HT-29 (cell line): Measurements from ENCODE around the gene ENOX1. TPM values are rescaled to one million over a fixed set of nuclear protein-coding genes. Genes with fewer than 3 reads are reported as not detected.
"Not testable (repeated sequence)": the region's sequence is repeated elsewhere in the genome, so short reads cannot be mapped to it uniquely, and the experiment has no call there.

Experiments
- DNase-seq: peaks from one replicate; pipeline ENCODE4 v3.0.0-alpha.2; 2015; ENCODE audit warnings: low spot score
- total RNA-seq: library from RNA; depleted of rRNA; stranded (reverse); fragments of >200 nt; shearing (Covaris generic); gene quantifications from 2 replicates; pipeline ENCODE4 v1.2.3, GENCODE V29; 2014

ENOX1 gene
- total RNA-seq, 1 experiment from 2014 or later: 0.10 TPM

DNA sequence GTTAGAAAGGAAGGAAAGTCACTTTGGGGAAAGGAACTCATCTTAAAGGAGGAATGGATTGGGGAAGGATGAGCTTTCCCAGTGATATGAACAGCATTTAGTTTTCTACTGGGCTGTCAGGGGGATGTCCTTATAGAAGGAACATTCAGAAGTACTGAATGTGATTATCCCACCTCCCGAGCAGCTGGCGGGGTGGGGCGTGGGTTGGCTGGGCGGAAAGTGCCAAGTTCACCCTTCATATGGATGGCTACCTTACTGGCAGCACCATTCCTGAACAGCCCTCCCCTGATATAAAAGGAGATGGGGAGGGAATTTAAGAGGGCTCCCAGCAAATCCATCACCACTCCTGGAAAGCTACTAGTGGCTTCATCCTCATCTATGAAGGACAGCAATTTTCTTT lies 572.6 kb downstream of the ENOX1 start:
- no peak for DNase-seq

DNA sequence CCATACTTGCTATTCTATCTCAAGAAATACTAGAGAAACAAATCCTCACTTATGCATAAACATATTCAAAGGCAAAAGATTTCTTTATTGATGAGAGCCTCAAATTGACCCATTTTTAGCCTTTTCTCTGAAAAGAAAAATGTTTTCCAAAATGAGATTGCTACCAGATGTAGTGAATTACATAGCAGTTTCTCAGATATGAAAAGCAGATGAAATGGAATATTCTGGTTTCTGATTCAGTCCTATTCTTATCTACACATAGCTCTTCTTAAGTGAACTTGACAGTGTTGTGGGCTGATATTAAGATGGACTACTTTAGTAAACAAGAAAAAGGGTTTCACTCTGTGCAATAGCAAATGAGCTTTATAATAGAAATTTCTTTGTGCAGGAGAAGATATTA lies 579.9 kb downstream of the ENOX1 start:
- DNase-seq: no peak

DNA sequence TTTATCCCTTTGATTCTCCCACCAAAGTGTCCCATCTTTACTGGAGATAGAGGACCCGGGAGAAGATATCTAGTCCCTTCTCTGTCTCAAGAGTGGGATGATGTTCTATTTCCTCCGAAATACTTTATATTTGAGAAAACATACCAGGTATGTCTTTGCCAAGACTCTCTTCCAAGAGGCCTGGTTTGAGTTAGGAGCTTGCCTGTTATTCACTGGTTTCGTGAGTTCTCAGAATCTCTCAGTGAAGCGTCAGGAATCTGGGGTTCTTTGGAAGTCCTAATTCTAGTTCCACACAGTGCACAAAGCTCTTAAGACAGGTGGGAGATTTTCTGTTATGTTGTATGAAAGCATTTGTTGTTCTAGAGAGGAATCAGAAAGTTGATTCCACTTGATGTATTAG lies 581.4 kb downstream of the ENOX1 start:
- DNase-seq: no peak

DNA sequence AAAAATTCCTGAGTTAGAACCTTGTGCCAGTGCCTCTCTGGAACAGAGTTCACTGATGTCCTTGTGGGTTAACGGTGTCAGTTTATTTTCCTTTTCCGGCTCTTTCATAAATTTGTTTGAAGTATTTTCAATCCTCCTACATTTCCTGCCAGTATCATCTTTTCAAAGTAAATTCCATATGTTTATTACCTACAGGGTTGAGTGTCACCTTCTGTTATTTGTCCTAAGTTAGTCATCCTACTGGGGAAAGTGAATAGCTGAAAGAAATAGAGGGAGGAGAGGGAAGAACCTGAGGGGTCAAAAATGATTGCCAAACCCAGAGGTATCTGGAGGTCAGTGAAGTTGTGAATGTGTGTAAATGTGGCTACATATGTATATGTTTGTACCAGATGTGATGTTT lies 582.2 kb downstream of the ENOX1 start:
- DNase-seq: no peak

DNA sequence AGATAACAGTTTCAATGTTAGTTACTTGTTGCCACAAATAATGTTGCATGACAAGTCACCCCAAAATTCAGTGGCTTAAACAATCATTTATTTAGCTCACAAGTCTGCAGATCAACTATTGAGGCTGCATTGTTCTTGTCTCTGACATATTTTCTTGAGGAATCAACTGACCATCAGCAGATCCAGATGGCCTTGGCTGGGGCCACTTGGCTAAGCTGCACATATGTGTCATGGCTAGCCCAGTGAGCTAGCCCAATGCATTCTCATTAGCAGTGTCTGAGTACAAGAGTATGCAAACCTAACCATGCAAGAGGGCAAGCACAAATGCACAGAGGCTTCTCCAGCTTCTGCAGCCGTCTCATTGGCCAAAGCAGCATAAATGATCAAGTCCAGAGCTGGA lies 583.0 kb downstream of the ENOX1 start:
- DNase-seq: no peak

DNA sequence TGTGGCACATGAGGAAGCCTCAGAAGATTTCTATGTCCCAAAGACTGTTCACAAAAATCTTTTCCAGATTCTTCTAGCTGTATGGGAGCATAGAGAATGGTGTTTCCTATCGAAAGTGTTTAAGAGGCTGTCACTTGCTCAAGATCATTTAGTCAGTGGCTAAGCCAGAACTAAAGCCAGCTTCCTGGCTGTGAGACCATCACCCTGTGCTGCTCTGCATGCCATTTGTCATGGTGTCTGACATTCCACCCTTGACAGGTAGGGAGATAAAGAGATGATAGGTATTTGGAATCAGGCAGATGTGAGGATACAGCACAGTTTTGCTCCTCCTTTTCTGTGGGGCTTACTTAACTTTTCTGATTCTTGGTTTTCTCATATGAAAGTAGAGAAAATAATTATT lies 586.0 kb downstream of the ENOX1 start:
- no peak for DNase-seq

DNA sequence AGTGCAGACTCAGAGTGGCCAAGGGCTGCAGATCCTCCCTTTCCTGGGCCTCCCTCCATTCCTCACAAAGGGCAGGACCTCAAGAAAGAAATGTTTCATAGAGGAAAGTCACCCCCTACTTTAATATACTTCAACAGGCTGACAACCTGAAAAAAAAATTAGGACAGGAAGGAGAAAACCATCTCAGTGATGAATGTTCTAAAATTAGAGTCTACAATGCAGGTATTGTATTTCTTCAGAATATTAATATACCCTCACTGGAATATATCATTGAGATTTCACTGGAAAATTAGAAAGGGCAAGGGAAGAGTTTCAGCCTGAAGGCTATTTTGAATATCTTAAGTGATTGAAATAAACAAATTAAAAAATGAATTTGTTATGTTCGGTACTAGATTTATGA lies 586.5 kb downstream of the ENOX1 start:
- DNase-seq: no peak

DNA sequence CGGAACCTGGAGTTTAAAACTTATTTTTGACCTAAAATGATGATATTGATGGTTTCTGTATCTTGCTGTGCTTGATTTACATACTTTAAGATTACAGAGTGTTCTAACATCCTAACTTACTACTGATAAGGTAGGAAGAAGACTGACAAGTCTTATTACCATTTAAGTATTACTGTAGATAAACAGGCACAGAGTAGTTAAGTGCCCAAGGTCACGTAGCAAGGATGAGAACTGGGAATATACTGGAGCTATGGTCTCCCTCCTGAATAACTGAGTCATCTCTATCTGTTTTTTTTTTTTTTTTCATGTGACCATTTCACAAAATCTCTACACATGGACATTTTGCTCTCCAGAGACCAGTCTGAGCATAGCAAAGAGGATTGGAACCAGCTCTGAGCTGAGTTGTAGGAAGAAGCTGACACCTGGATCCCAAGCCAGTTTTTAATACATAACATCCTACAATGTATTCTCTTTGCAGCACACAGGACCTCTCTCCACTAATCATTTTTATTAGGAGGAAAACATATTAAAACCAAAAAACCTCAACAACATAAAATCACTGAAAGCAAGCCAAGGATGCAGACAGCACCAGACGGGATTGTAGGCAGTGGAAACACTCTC lies 589.9 kb downstream of the ENOX1 start:
- DNase-seq: no peak

DNA sequence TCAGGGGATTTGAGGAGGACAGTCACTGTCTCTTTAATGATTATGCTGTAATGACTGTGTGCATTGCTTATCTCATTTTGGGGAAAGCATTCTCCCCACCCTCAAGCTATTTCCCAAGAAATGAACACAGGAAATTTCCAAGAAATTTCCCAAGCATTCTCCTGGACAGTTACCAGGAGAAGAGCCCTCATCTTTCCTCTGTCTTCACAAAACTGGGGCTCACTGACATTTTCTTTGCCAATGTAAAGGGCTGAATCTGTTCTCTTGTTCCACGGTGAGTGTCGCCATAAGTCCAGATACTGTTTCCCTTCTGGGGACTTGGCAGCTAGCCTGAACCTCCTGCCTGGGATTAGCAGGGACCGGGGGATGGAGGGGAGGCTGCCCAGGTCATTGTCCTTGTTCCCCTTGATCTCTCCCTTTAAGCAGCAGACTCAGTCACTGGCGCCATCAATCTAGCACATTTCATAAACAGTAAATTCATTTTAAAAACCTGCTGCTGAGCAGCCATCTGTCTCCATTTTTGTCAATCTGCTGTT lies 590.6 kb downstream of the ENOX1 start:
- no peak for DNase-seq

DNA sequence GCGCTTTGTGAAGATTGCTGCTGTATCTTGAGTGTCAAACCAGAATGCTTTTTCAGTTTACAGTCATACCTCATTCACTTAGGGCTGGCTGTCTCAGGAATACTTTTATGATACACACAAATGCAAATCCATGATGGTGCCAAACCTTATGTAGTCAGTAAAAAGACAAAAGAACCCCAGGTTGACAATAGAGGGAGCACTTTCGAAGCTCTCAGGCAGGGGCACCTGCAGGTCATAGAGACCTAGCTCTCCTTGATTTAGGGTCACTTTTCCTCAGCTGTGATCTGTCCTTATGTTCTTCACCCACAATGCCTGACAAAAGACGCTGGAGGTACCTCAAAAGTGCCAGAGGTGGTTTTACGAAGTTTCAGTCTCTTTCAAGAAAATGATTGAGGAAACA lies 591.2 kb downstream of the ENOX1 start:
- peak; percentile 23 for DNase-seq

DNA sequence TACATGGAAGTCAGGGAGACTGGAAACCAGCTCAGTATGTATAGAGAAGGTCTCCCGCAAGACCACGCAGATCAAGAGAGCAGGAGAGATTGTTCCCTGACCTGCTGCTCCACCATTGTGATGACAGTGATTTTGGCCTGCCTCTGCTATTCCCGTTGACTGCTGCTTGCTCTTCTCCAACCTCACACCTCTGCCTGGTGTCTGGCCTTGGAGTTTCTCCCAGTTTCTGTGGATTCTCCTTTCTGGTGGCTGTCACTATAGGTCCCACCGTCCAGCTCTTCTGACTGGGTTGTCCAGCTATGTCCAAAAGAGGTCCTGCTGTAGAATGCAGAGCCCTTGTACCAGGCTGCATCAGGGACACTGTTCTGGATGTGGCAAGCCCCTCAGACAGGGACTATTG lies 591.7 kb downstream of the ENOX1 start:
- DNase-seq: no peak

DNA sequence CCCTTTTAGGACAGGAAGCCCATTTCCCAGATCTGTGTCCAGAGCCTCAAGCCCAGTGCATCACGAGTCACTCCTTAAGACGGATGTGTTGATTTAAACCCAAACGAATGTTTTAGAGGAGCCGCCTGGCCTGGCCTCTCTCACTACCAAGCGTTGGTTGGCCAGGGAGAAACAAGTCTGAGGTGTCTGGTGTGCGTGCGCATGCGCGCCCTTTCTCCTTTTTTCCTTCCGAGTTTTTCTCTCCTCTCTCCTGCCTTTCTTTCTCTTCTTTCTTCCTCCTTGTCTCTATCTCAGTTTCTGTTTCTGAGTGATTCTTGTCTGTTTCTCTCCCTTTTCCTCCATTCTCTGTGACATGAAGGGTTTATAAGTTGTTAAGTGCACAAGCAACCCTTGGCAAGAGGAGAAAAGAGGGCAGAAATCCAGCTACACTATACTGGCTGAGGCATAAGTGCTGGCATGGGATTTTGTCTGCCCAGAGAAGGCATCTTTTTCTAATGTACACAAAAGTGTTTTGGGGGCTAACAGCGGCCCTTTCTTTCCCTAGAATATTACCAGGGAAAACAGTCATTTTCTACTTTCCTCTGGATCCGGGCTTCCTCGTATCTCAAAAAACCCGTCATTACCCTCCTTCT lies 592.9 kb downstream of the ENOX1 start:
- no peak for DNase-seq

DNA sequence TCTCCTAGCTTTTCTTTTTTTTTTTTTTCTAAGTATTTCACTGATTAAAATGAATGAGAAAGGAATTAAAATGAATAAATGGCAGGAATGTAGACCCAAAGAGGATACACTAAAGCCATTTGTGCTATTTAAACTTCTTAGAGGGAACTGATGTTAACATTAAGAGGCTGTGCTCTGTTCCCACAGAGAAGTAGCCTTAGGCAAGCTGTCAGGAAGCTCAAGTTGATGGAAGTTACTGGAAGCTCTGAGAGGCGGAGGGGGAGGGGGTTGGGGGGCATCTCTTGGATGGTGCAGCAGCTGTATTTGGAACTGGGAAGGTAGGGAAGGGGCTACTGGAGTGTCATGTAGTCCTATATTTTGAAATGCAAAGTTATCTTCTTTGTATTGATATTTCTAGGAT lies 595.2 kb downstream of the ENOX1 start:
- no peak for DNase-seq

DNA sequence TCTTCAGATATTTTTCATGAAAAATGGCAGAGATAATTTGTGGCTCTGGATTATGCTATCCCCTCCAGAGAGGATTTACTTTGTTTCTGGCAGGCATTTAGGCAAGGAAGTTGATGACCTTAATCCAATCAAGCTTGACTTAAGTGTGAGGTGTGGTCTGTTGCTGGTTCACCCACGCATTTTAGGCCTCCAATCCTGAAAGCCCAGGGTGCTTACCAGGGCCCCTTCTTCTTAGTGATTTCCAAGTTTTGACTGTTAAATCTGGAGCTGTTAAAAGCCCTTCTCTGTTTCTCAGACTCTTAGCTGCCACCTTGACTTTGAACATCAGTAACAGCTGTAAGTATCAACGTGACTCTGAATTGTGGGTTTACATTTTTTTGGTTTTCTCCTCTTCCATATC lies 601.5 kb downstream of the ENOX1 start:
- DNase-seq: no peak

DNA sequence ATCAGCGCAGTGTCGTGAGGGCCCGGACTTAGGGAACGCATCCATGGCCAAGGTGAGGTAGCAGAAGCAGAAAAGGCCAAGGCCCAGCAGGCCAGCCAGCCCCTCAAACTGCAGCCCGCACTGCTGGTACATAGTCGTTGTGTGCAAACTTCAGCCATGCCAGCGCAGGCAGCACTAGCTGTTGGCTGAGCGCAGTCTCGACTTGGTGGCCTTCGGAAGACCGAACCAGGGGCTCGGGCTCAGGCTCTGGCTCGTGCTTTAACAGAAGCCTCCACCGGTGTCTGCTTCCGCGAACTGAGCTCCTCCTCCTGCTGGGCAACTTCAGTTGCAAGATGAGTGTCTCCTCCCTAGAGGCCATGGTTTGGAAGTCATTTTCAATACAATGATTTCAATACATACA lies 605.9 kb downstream of the ENOX1 start:
- DNase-seq: no peak

DNA sequence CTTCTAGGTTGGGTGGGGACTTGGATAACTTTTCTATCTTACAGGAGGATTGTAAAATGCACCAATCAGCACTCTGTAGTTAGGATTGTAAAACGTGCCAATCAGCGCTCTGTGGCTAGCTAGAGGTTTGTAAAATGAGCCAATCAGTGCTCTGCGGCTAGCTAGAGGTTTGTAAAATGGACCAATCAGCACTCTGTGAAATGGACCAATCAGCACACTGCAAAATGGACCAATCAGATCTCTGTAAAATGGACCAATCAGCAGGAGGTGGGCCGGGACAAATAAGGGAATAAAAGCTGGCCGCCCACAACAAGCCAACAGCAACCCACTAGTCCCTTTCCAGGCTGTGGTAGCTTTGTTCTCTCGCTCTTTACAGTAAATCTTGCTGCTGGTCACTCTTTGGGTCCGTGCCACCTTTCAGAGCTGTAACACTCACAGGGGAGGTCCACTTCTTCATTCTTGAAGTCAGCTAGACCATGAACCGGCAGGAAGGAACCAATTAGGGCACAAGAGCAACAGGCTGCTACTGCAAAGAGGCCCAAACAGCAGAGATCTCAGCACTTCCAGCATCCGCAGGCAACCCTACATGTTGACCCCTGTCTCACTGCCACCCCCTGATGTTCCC lies 606.6 kb downstream of the ENOX1 start:
- DNase-seq: no peak

DNA sequence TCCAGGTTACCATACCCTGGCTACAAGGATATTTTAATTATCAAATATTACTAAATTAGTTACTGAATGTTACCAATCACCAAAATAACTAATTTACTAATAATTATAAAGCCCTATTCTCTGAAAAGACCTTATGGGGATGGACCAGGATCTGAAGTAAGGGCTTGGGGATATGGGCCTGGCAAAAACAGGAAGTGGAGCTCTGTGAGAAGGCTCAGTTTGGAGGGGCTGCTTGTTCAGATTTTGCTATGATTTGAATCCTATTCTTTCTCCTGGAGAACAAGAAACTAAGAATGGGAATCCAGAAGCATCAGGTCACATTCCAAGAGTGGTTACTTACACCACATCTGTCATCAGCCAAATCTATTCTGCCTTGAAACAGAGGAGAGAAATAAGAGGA lies 615.3 kb downstream of the ENOX1 start:
- no peak for DNase-seq

DNA sequence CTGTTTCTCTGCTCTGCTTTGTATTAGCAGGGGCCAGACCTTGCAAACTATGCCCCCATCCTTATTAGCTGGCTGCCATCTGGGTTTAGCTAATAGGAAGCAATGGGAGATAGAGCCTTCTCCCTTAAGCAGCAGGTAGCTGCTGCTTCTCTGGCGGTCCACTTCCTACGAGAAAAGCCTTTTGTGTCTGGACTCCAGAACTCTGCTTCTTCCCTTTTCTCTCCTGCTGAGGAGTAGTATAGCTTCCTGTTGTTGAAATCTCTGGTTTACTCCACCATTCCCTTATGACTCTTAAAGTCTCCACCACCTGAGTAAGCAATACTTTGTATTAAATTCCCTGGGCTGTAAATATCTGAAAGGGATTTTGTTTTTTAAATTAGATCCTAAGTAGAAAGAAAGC lies 616.3 kb downstream of the ENOX1 start:
- no peak for DNase-seq

DNA sequence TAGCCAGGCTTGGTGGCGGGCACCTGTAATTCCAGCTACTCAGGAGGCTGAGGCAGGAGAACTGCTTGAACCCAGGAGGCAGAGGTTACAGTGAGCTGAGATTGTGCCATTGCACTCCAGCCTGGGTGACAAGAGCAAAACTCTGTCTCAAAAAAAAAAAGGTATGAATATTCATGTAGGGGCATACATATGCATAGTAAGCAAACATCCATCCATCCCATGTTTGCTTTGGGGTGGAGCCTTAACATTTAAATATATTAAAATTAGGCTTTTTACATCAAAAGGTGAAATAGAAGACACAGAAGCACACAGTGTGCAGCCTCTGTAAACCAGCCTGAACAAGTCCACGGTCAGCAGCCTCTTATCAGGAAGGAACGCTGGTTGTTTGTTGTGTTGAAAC lies 618.3 kb downstream of the ENOX1 start:
- not testable (repeated sequence) for DNase-seq

DNA sequence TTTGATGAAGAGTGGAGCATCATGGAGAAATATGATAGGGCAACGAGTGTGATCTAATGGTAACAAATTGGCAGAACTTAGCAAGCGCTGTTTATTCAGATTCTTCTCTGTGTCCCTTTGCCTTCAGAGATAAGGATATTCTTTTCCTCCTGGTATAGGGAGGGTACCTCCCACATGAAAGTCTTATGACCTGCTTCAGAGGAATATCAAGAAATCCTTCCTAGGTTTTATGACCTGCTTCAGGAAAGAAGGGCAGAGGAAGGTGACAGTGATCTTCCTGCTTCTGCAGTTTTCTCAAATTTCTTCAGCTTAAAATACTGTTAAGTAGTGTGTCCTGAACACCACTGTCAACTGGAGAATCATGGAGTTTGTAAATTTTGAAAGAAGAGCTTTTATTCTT lies 619.0 kb downstream of the ENOX1 start:
- DNase-seq: no peak

DNA sequence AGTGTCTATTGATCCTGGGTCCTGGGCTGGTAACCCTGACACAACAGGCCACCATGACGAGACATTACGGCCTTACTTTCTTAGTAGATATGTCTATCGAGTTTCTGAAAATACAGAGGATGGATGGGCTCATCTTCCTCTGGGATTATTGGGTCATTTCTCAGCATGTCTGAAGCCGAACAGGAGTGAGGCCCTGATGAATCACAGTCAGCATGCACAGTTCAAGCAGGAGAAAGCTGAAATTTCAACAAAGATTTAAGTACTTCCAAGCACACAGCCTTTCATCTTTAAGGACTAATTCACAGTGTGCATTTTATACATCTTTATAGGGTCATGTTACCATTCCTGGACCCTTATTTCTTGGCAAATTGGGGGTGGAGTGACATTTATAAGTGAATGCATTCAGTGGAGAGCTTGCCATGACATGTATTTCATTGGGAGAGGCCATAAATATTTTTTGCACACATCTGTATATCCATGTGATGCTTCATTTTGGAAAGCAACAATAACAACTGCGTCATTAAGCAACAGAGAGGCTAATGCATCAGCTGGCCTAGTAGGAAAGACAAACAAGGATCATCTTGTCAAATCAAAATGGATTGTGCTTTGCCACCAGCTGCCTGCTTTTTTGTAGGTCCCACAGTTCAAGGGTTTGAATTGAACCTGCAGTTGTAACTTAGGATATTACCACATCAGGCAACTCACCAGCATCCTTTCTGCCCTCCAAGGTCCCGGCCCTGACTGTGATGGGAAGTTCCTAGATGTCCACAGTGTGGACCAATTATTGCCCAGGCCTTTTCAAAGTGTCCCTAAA lies 619.9 kb downstream of the ENOX1 start:
- no peak for DNase-seq
